ENCODE results near the gene ING5. TPM values are rescaled to one million over a fixed set of nuclear protein-coding genes. Genes with fewer than 3 reads are reported as not detected.
A peak's percentile ranks its signal among the peaks of the same experiment; 100 is the strongest.

The ING5 gene
- total RNA-seq, 6 donors from 2014 or later, result 20.2 to 181 (median 41.5) TPM

GRCh38 chr2:241748468-241749256 is 46.8 kb downstream of the ING5 start:
- Histone ChIP-seq H3K36me3 (peaks cover 0 to 54% (median 32%) of the 10 kb centered on the region in 4 donors), H3K4me3 (no peak overlapping the region), H3K27me3 (no peaks in the 10 kb centered on the region), H3K27ac (no peak overlapping the region), H3K9me3 (no peaks in the 10 kb centered on the region), H3K4me1 (peaks cover 0 to 12% (median 0%) of the 10 kb centered on the region in 4 donors)
- ATAC-seq (ENCODE audit: low FRiP score in 2 of 2) (no peak), DNase-seq (peak in 1 of 2 donors; percentile 66)
- no peak for TF ChIP-seq EP300 (IDR thresholded peaks at IDR 0.05)
- no peak for TF ChIP-seq CTCF (IDR thresholded peaks at IDR 0.05)
- WGBS, 2 donors, result 94 to 96% methylated on average over 27 to 32 of the region's 32 CpGs

- Histone ChIP-seq H3K4me1 (peaks cover 0 to 12% (median 0%) of the 10 kb centered on the region in 4 donors), H3K36me3 (peaks cover 0 to 53% (median 24%) of the 10 kb centered on the region in 4 donors), H3K27me3 (no peaks in the 10 kb centered on the region), H3K4me3 (no peak overlapping the region), H3K27ac (peak overlapping the region in 1 of 4 donors; percentile 48), H3K9me3 (no peaks in the 10 kb centered on the region)
- no peak for ATAC-seq (ENCODE audit: low FRiP score in 2 of 2)
- TF ChIP-seq CTCF (IDR thresholded peaks at IDR 0.05) (no peak), EP300 (IDR thresholded peaks at IDR 0.05) (no peak), POLR2A (IDR thresholded peaks at IDR 0.05) (no peak), POLR2AphosphoS5 (IDR thresholded peaks at IDR 0.05) (no peak)
- WGBS, 2 donors, result 71 to 80% methylated on average over 7 to 18 of the region's 22 CpGs
- no peak for DNase-seq
These were observed 48.4 kb downstream of the ING5 start for GRCh38 chr2:241750076-241750840.

GRCh38 chr2:241751152-241751551 is 49.3 kb downstream of the ING5 start:
- ATAC-seq (ENCODE audit: low FRiP score in 2 of 2), result no peak
- H3K36me3 ChIP-seq, result peaks cover 0 to 54% (median 30%) of the 10 kb centered on the region in 4 donors
- H3K4me1 ChIP-seq, result peaks cover 0 to 12% (median 0%) of the 10 kb centered on the region in 4 donors
- 95 to 99% methylated on average over 15 of the region's 15 CpGs for WGBS, 2 donors
- H3K4me3 ChIP-seq, result no peak overlapping the region
- no peaks in the 10 kb centered on the region for H3K9me3 ChIP-seq
- TF ChIP-seq CTCF (IDR thresholded peaks at IDR 0.05), result no peak
- no peak for TF ChIP-seq EP300 (IDR thresholded peaks at IDR 0.05)
- no peak for TF ChIP-seq POLR2AphosphoS5 (IDR thresholded peaks at IDR 0.05)
- TF ChIP-seq POLR2A (IDR thresholded peaks at IDR 0.05), result no peak
- H3K27ac ChIP-seq, result peak overlapping the region in 1 of 4 donors; percentile 48
- H3K27me3 ChIP-seq, result no peaks in the 10 kb centered on the region
- no peak for DNase-seq

- H3K4me3 ChIP-seq, result no peak overlapping the region
- no peak overlapping the region for H3K27ac ChIP-seq
- H3K27me3 ChIP-seq, result no peaks in the 10 kb centered on the region
- no peak for ATAC-seq (ENCODE audit: low FRiP score in 2 of 2)
- TF ChIP-seq CTCF (IDR thresholded peaks at IDR 0.05) (no peak), EP300 (IDR thresholded peaks at IDR 0.05) (no peak), POLR2A (IDR thresholded peaks at IDR 0.05) (no peak), POLR2AphosphoS5 (IDR thresholded peaks at IDR 0.05) (no peak)
- no peak for DNase-seq
- WGBS, 2 donors, result 96 to 98% methylated on average over 9 to 18 of the region's 18 CpGs
- peaks cover 0 to 12% (median 0%) of the 10 kb centered on the region in 4 donors for H3K4me1 ChIP-seq
- H3K9me3 ChIP-seq, result no peaks in the 10 kb centered on the region
- peaks cover 0 to 58% (median 36%) of the 10 kb centered on the region in 4 donors for H3K36me3 ChIP-seq
These were observed 49.9 kb downstream of the ING5 start for GRCh38 chr2:241751776-241752175.
